ENCODE data around the gene IL13. TPM values are rescaled to one million over a fixed set of nuclear protein-coding genes. Genes with fewer than 3 reads are reported as not detected.
A peak's percentile ranks its signal among the peaks of the same experiment; 100 is the strongest.

IL13 gene
- total and polyA plus RNA-seq, 10 of the 15 experiments (the other 5 are each of a cell fraction or from before 2014, with no cell fraction given) = 0.06 to 0.40 (median 0.11) TPM; not detected in 6

GRCh38 chr5:132663771-132664695 is 6.1 kb downstream of the IL13 start (continued):
- TF ChIP-seq IRF4 (IDR thresholded peaks at IDR 0.05; ENCODE audit: low read depth, low read length) = peak; percentile 50; the same call in 1 of the 2 replicates
- peak; percentile 98 for TF ChIP-seq NBN (IDR thresholded peaks at IDR 0.05)
- TF ChIP-seq SMAD5 (IDR thresholded peaks at IDR 0.05; ENCODE audit: low read depth) = no peak
- TF ChIP-seq HDAC6 (IDR thresholded peaks at IDR 0.05; ENCODE audit: unreplicated experiment) = no peak
- peak; percentile 81; the same call in 1 of the 2 replicates for TF ChIP-seq RCOR1 (conservative IDR thresholded peaks at IDR 0.05; ENCODE audit: low read depth, low read length)
- TF ChIP-seq SMARCA5 (IDR thresholded peaks at IDR 0.05) = peak; percentile 97
- no peak for TF ChIP-seq E2F4 (IDR thresholded peaks at IDR 0.05; ENCODE audit: low read depth, low read length)
- TF ChIP-seq POLR2A (IDR thresholded peaks at IDR 0.05; ENCODE audit: low read depth, low read length) = no peak; the same call in 1 of the 2 replicates
- no peak for TF ChIP-seq SIN3A (IDR thresholded peaks at IDR 0.05; ENCODE audit: low read depth, low read length)
- peak; percentile 82 for TF ChIP-seq BCL3 (IDR thresholded peaks at IDR 0.05; ENCODE audit: borderline replicate concordance, insufficient read depth, low read depth, low read length, poor library complexity, severe bottlenecking)
- TF ChIP-seq ZNF687 (IDR thresholded peaks at IDR 0.05) = peak; percentile 100
- TF ChIP-seq MYB (IDR thresholded peaks at IDR 0.05; ENCODE audit: borderline replicate concordance, low read depth, low read length) = 0 out of 2 replicates have a peak, but pooled peaks have one; percentile 55
- TF ChIP-seq BCL11A (IDR thresholded peaks at IDR 0.05; ENCODE audit: low read depth, low read length) = peak; percentile 90
- no peak for TF ChIP-seq NFIC (IDR thresholded peaks at IDR 0.05; ENCODE audit: low read depth, low read length)
- TF ChIP-seq ELK1 (IDR thresholded peaks at IDR 0.05; ENCODE audit: low read depth, low read length) = 0 out of 2 replicates have a peak, but pooled peaks have one; percentile 40
- no peak for TF ChIP-seq NFYA (IDR thresholded peaks at IDR 0.05; ENCODE audit: borderline replicate concordance, low read depth, low read length)
- peak; percentile 34; the same call in 1 of the 2 replicates for TF ChIP-seq FOXK2 (IDR thresholded peaks at IDR 0.05)
- TF ChIP-seq KDM1A (IDR thresholded peaks at IDR 0.05; ENCODE audit: borderline replicate concordance) = no peak
- no peak for TF ChIP-seq MTA3 (IDR thresholded peaks at IDR 0.05; ENCODE audit: borderline replicate concordance, low read length)
- no peak for TF ChIP-seq SRF (IDR thresholded peaks at IDR 0.05; ENCODE audit: low read depth in 2 of 2, low read length in 2 of 2)

Data from GM12878 (cell line).